Measurements from ENCODE around the gene CD63.
A peak's percentile ranks its signal among the peaks of the same experiment; 100 is the strongest.

GRCh38 chr12:55729819-55730818 lies 1.3 kb upstream of the CD63 start:
- TF ChIP-seq POLR2AphosphoS5 (IDR thresholded peaks at IDR 0.05) (peak in 2 of 3 donors; percentile 26 to 74), POLR2A (IDR thresholded peaks at IDR 0.05) (no peak)
- TF ChIP-seq, protein P1, sequence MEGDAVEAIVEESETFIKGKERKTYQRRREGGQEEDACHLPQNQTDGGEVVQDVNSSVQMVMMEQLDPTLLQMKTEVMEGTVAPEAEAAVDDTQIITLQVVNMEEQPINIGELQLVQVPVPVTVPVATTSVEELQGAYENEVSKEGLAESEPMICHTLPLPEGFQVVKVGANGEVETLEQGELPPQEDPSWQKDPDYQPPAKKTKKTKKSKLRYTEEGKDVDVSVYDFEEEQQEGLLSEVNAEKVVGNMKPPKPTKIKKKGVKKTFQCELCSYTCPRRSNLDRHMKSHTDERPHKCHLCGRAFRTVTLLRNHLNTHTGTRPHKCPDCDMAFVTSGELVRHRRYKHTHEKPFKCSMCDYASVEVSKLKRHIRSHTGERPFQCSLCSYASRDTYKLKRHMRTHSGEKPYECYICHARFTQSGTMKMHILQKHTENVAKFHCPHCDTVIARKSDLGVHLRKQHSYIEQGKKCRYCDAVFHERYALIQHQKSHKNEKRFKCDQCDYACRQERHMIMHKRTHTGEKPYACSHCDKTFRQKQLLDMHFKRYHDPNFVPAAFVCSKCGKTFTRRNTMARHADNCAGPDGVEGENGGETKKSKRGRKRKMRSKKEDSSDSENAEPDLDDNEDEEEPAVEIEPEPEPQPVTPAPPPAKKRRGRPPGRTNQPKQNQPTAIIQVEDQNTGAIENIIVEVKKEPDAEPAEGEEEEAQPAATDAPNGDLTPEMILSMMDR (IDR thresholded peaks at IDR 0.05) = no peak

Measured in transverse colon (tissue), 4 donors.